DND-41 (cell line): ENCODE measurements around the gene TH.

ENCODE experiments used
- ATAC-seq: fragments of 200-7000 bp; cut with Tn5 transposase; 3 replicates; pipeline ENCODE4 v1.9.1; 2021; ENCODE audit warnings: low read depth; ENCODE audit not compliant: insufficient read depth
- DNase-seq: peaks from one replicate; pipeline ENCODE4 v3.0.0-alpha.2; 2020
- H2AFZ ChIP-seq: 2 replicates; pipeline ENCODE4 v1.6.0; 2012; ENCODE audit warnings: low read depth, low read length
- H3K27ac ChIP-seq: 2 replicates; pipeline ENCODE4 v1.5.1; 2012; ENCODE audit warnings: low read length, inconsistent platforms
- H3K27me3 ChIP-seq: fragments of 200-600 bp; sonication (generic); 2 replicates; pipeline ENCODE4 v1.6.0; 2012; ENCODE audit warnings: low read length, mild to moderate bottlenecking, inconsistent platforms; ENCODE audit not compliant: insufficient read depth, poor library complexity
- H3K36me3 ChIP-seq: 2 replicates; pipeline ENCODE4 v1.5.1; 2012; ENCODE audit warnings: low read length, inconsistent platforms; ENCODE audit not compliant: insufficient read depth
- H3K4me1 ChIP-seq: 2 replicates; pipeline ENCODE4 v1.5.1; 2012; ENCODE audit warnings: mild to moderate bottlenecking, low read length; ENCODE audit not compliant: insufficient read depth
- H3K4me2 ChIP-seq: 2 replicates; pipeline ENCODE4 v1.6.0; 2012; ENCODE audit warnings: mild to moderate bottlenecking, moderate library complexity, low read length, inconsistent platforms; ENCODE audit not compliant: insufficient read depth
- H3K4me3 ChIP-seq, 2 experiments: fragments of 200-600 bp in 1 of 2; shearing (Covaris generic) in 1 of 2; 2 replicates each; pipeline ENCODE4 v1.5.1; 2012 to 2016; ENCODE audit warnings: inconsistent platforms in 2 of 2, low read length in 2 of 2, mild to moderate bottlenecking in 2 of 2, low read depth in 1 of 2, moderate library complexity in 1 of 2
- H3K79me2 ChIP-seq: 2 replicates; pipeline ENCODE4 v1.6.0; 2012; ENCODE audit warnings: low read length, inconsistent platforms; ENCODE audit not compliant: insufficient read depth
- H3K9ac ChIP-seq: 2 replicates; pipeline ENCODE4 v1.6.0; 2012; ENCODE audit warnings: low read depth, mild to moderate bottlenecking, inconsistent platforms, low read length, moderate library complexity
- H3K9me3 ChIP-seq: 2 replicates; pipeline ENCODE4 v1.5.1; 2012; ENCODE audit warnings: low read length, moderate library complexity, mild to moderate bottlenecking, inconsistent platforms; ENCODE audit not compliant: insufficient read depth, severe bottlenecking
- H4K20me1 ChIP-seq: 2 replicates; pipeline ENCODE4 v1.6.0; 2012; ENCODE audit warnings: low read length; ENCODE audit not compliant: insufficient read depth
- EZH2 ChIP-seq: IDR thresholded peaks from 3 replicates; pipeline ENCODE4 v1.6.1; 2012; ENCODE audit warnings: borderline replicate concordance, low read depth, mild to moderate bottlenecking, moderate library complexity, low read length, inconsistent platforms; ENCODE audit not compliant: severe bottlenecking
- TF ChIP-seq, protein P1 (sequence below): IDR thresholded peaks from 2 replicates; pipeline ENCODE4 v1.5.1; 2012; ENCODE audit warnings: borderline replicate concordance, low read length, moderate library complexity, mild to moderate bottlenecking; ENCODE audit not compliant: poor library complexity, severe bottlenecking; ENCODE audit errors: extremely low read depth

The TH gene

DNA sequence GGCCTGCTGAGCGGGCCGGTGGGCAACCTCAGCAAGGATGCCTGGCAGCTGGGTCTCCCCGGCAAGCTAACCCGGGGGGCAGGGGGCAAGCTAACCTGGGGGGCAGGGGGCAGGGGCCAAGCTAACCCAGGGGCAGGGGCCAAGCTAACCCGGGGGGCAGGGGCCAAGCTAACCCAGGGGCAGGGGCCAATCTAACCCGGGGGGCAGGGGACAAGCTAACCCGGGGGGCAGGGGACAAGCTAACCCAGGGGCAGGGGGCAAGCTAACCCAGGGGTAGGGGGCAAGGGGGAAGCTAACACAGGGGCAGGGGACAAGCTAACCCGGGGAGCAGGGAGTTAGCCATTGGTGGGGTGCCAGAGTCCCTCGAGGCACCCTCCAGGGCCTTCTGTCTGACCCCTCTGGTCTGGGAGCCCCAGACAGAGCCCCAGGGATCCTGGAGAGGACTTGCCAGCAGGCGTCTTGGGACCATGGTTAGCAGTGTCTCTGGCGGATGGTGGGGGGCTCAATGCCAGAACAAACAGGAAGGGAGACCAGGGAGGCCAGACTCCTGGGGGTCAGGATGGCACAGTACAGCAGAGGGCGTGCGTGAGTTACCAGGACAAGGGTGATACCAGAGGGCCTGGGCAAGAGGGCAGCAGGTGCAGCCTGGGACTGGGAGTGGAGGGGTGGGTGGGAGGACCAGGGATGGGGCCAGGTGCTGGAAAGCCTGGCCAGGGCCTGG is 48.5 kb downstream of the TH start:
- H3K36me3 ChIP-seq, result no peaks in the 10 kb centered on the region
- no peaks in the 10 kb centered on the region; the same call in 1 of the 2 replicates for H4K20me1 ChIP-seq
- peaks cover under 1% of the 10 kb centered on the region for H3K27me3 ChIP-seq
- H3K9me3 ChIP-seq, result no peaks in the 10 kb centered on the region
- no peak overlapping the region for H3K9ac ChIP-seq
- TF ChIP-seq, protein P1, sequence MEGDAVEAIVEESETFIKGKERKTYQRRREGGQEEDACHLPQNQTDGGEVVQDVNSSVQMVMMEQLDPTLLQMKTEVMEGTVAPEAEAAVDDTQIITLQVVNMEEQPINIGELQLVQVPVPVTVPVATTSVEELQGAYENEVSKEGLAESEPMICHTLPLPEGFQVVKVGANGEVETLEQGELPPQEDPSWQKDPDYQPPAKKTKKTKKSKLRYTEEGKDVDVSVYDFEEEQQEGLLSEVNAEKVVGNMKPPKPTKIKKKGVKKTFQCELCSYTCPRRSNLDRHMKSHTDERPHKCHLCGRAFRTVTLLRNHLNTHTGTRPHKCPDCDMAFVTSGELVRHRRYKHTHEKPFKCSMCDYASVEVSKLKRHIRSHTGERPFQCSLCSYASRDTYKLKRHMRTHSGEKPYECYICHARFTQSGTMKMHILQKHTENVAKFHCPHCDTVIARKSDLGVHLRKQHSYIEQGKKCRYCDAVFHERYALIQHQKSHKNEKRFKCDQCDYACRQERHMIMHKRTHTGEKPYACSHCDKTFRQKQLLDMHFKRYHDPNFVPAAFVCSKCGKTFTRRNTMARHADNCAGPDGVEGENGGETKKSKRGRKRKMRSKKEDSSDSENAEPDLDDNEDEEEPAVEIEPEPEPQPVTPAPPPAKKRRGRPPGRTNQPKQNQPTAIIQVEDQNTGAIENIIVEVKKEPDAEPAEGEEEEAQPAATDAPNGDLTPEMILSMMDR, result no peak
- no peak for TF ChIP-seq EZH2
- H3K4me2 ChIP-seq, result no peak overlapping the region
- H3K79me2 ChIP-seq, result no peaks in the 10 kb centered on the region
- H3K4me3 ChIP-seq, result no peak overlapping the region
- DNase-seq (no peak), ATAC-seq (no peak)
- H3K4me1 ChIP-seq, result no peaks in the 10 kb centered on the region
- no peak overlapping the region for H3K27ac ChIP-seq
- no peak overlapping the region for H2AFZ ChIP-seq

DNA sequence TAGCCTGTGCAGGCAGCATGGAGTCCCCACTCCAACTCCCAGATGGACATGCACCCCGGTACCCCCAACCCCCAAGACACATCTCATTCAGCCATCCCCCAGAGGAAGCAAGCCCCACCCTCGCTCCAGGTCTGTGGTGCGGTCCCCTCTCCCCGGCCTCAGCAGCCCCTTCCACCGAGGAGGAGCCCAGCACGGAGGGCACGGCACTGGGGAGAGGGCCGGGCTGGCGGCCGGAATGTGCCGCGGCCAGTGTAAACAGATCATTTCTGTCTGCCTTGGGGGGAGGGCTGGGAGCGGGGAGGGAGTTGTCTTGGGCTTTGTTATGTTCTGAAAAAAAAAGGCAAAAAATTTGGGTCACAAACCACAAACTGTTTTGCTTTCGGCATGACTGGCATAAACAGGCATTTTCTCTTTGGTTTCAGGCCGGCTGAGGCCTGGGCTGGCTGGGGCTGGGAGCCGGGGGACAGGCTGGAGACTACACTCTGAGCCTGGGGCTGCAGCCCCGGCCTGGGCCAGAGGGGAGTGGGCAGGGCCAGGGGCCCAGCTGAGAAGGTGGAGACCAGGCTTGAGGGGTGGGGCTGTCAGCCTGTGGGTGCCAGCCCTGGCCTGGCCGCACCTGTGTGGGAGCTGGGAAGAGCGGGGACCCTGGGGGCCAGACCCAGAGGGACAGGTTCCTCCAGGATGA is 49.3 kb downstream of the TH start:
- TF ChIP-seq, protein P1, result no peak
- no peak for TF ChIP-seq EZH2
- Histone ChIP-seq H3K9ac (no peak overlapping the region), H4K20me1 (no peaks in the 10 kb centered on the region; the same call in 1 of the 2 replicates), H3K4me1 (no peaks in the 10 kb centered on the region), H2AFZ (no peak overlapping the region), H3K27ac (no peak overlapping the region), H3K4me2 (no peak overlapping the region), H3K9me3 (no peaks in the 10 kb centered on the region), H3K36me3 (no peaks in the 10 kb centered on the region), H3K79me2 (no peaks in the 10 kb centered on the region), H3K27me3 (peaks cover 5% of the 10 kb centered on the region), H3K4me3 (no peak overlapping the region)
- DNase-seq, result no peak
- no peak for ATAC-seq

DNA sequence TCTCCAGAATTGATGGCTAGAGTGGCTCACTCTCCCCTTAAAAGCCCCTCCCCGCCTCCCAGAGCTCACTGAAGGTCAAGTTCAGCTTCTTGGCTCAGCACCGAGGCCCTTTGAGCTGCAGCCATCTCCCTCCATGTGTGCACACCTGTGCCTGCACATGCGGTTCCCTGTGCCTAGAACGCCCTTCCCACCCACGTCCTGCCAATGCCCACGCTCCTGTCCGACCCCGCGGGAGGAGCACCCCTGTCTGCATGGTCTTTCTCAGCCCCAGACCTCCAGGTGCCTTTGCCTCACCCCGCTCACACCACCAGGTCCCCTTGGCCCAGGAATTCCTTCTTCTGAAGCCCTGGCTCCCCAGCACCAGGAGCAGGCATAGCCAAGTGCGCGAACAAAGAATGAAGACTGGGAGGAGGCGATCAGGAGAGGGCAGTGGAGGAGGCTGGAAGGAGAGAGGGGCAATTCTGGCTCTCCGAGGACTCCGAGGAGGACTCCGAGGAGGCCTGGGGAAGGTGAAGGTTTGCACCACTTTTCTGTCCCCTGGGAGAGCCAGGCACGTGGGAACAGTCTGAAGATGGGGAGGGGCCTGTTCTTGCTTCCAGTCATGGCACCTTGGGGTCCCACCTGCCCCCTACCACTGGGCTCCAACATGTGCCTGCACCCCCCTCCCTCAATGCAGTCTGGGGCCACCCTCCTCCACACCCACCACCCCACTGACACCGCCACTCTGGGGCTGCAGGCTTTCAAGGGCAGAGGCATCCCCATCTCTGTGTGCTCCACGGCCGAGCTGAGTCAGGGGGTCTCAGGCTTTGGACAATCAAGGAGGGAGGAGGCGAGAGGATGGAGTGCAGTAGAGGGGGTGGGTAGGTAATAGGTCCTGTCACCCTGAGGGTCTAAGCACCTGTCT is 50.1 kb downstream of the TH start:
- Histone ChIP-seq H3K4me1 (no peaks in the 10 kb centered on the region), H3K4me3 (no peak overlapping the region), H2AFZ (no peak overlapping the region), H3K27me3 (peaks cover 7% of the 10 kb centered on the region), H4K20me1 (no peaks in the 10 kb centered on the region; the same call in 1 of the 2 replicates), H3K36me3 (no peaks in the 10 kb centered on the region), H3K79me2 (no peaks in the 10 kb centered on the region), H3K27ac (no peak overlapping the region), H3K9me3 (no peaks in the 10 kb centered on the region), H3K9ac (no peak overlapping the region), H3K4me2 (no peak overlapping the region)
- no peak for DNase-seq
- TF ChIP-seq, protein P1, result no peak
- TF ChIP-seq EZH2, result no peak
- ATAC-seq, result no peak
